K562 (cell line): Measurements from ENCODE around the gene NTM. TPM values are rescaled to one million over a fixed set of nuclear protein-coding genes. Genes with fewer than 3 reads are reported as not detected.

Source experiments
- ATAC-seq: fragments of 200-7000 bp; cut with Tn5 transposase; 3 replicates; pipeline ENCODE4 v1.9.1; 2020; ENCODE audit warnings: moderate library complexity
- BruUV-seq: library from RNA; stranded (reverse); fragments of 400-500 nt; replicated peaks from 2 replicates; lab custom pipeline; 2021; lab: Mats Ljungman, UMichigan
- CTCF ChIA-PET: fragments of 300-600 bp; formaldehyde crosslinking; extraction: SDS; loops from one replicate; lab custom pipeline; 2021; ENCODE audit warnings: low intra/inter-chr PET ratio; lab: Yijun Ruan, JAX
- POLR2A ChIA-PET: fragments of 300-600, 350-650 bp; sonication (Branson Sonifier 250); formaldehyde crosslinking; extraction: SDS; loops from one replicate; lab custom pipeline; 2021; ENCODE audit warnings: antibody characterized with exemption, inconsistent platforms; lab: Yijun Ruan, JAX
- DNase-seq, 4 experiments: peaks; one replicate each; pipeline versions ENCODE4 v3.0.0 to v3.0.0-alpha.2; 2011 to 2018; ENCODE audit warnings: low spot score in 3 of 4, mixed read lengths in 3 of 4; ENCODE audit errors: extremely low read depth in 1 of 4
- FAIRE-seq: peaks from 2 replicates; lab custom pipeline; 2011; peaks lifted over from hg19 to GRCh38; lab: Jason Lieb, UNC
- H2AFZ ChIP-seq: 2 replicates; pipeline ENCODE4 v1.6.0; 2011; ENCODE audit warnings: low read depth, low read length, control low read depth, inconsistent platforms
- H3K27ac ChIP-seq: fragments of 200-600 bp; 3 replicates; pipeline ENCODE4 v1.8.0; 2011; ENCODE audit warnings: low read depth, mild to moderate bottlenecking, control low read depth, inconsistent platforms, low read length, moderate library complexity, mixed read lengths; ENCODE audit errors: extremely low read depth
- H3K27me3 ChIP-seq, 2 experiments: fragments of 300-600 bp in 1 of 2; 2 replicates in 1 of 2; 3 replicates in 1 of 2; pipeline versions ENCODE4 v1.6.0 to v1.8.0; 2011; ENCODE audit warnings: inconsistent platforms in 2 of 2, low read length in 2 of 2, mild to moderate bottlenecking in 1 of 2, mixed read lengths in 1 of 2, moderate library complexity in 1 of 2; ENCODE audit not compliant: control insufficient read depth in 2 of 2, insufficient read depth in 2 of 2
- H3K36me3 ChIP-seq: fragments of 300-600 bp; 3 replicates; pipeline ENCODE4 v1.8.0; 2011; ENCODE audit warnings: mild to moderate bottlenecking, low read length, inconsistent platforms; ENCODE audit not compliant: control insufficient read depth, insufficient read depth
- H3K4me1 ChIP-seq, 2 experiments: fragments of 200-600 bp in 1 of 2; replicated peaks in 1 of 2; 2 replicates in 1 of 2; 3 replicates in 1 of 2; pipeline versions ENCODE4 v1.5.1 to v1.8.0; 2011; ENCODE audit warnings: inconsistent platforms in 2 of 2, low read length in 2 of 2, mild to moderate bottlenecking in 1 of 2, mixed read lengths in 1 of 2, moderate library complexity in 1 of 2; ENCODE audit not compliant: control insufficient read depth in 2 of 2, insufficient read depth in 2 of 2
- H3K4me2 ChIP-seq: 2 replicates; pipeline ENCODE4 v1.6.1; 2011; ENCODE audit warnings: low read length, control low read depth, inconsistent platforms, mixed read lengths; ENCODE audit not compliant: insufficient read depth
- H3K4me3 ChIP-seq: fragments of 200-600 bp; sonication (generic), shearing (Covaris generic); 2 replicates; pipeline ENCODE4 v1.5.1; 2016; ENCODE audit warnings: control low read depth, inconsistent platforms
- H3K79me2 ChIP-seq: fragments of 200-600 bp; 3 replicates; pipeline ENCODE4 v1.8.0; 2011; ENCODE audit warnings: low read length, inconsistent platforms; ENCODE audit not compliant: control insufficient read depth, insufficient read depth
- H3K9ac ChIP-seq, 2 experiments: 2 replicates each; pipeline versions ENCODE4 v1.6.0 to v1.6.1; 2011; ENCODE audit warnings: low read depth in 2 of 2, low read length in 2 of 2, control low read depth in 1 of 2, inconsistent platforms in 1 of 2, mild to moderate bottlenecking in 1 of 2, mixed read lengths in 1 of 2; ENCODE audit not compliant: insufficient read depth in 1 of 2
- H3K9me1 ChIP-seq: one replicate; pipeline ENCODE4 v1.6.0; 2011; ENCODE audit warnings: inconsistent platforms, mild to moderate bottlenecking, low read length, moderate library complexity; ENCODE audit not compliant: control insufficient read depth, insufficient read depth
- H3K9me3 ChIP-seq: replicated peaks from 2 replicates; pipeline ENCODE4 v1.5.1; 2011; ENCODE audit warnings: low read depth, low read length, inconsistent platforms; ENCODE audit not compliant: control insufficient read depth, insufficient read depth
- H4K20me1 ChIP-seq: replicated peaks from 2 replicates; pipeline ENCODE4 v1.6.1; 2011; ENCODE audit warnings: low read length, inconsistent platforms, mixed read lengths; ENCODE audit not compliant: control insufficient read depth, insufficient read depth
- FOXK2 ChIP-seq, 2 experiments: fragments of 450-650 bp; IDR thresholded peaks in 1 of 2; conservative IDR thresholded peaks in 1 of 2; 2 replicates each; pipeline ENCODE4 v1.6.1; 2016; ENCODE audit warnings: low read depth in 2 of 2, mild to moderate bottlenecking in 1 of 2
- GATAD2A ChIP-seq: fragments of 450-650 bp; IDR thresholded peaks from 2 replicates; pipeline ENCODE4 v1.6.1; 2017
- MCM7 ChIP-seq, 2 experiments: fragments of 450-650 bp; IDR thresholded peaks; 2 replicates each; pipeline ENCODE4 v1.6.1; 2016 to 2018
- NEUROD1 ChIP-seq: fragments of 150-350 bp; IDR thresholded peaks from 2 replicates; pipeline ENCODE4 v1.6.1; 2014; ENCODE audit warnings: borderline replicate concordance, low read length, low read depth; ENCODE audit not compliant: partially characterized antibody
- PHB2 ChIP-seq: fragments of 450-650 bp; IDR thresholded peaks from 2 replicates; pipeline ENCODE4 v1.6.1; 2017; ENCODE audit warnings: low read depth
- RB1 ChIP-seq: fragments of 450-650 bp; IDR thresholded peaks from 2 replicates; pipeline ENCODE4 v1.6.1; 2017; ENCODE audit warnings: low read depth, mild to moderate bottlenecking
- SRSF3 ChIP-seq: fragments of 200-400 bp; formaldehyde crosslinking; IDR thresholded peaks from 2 replicates; pipeline ENCODE4 v1.6.1; 2016; ENCODE audit warnings: mild to moderate bottlenecking, low read length, moderate library complexity; ENCODE audit not compliant: insufficient read depth
- STAG1 ChIP-seq: sonication (generic); formaldehyde crosslinking; IDR thresholded peaks from 2 replicates; pipeline ENCODE4 v1.5.0; 2020; ENCODE audit warnings: missing genetic modification reagents, borderline replicate concordance
- STAT5B ChIP-seq: fragments of 250-450 bp; sonication (Bioruptor Pico); IDR thresholded peaks from 2 replicates; pipeline ENCODE4 v1.8.0; 2021; ENCODE audit warnings: mild to moderate bottlenecking, inconsistent platforms
- ZBTB17 ChIP-seq: fragments of 450-650 bp; formaldehyde crosslinking; IDR thresholded peaks from 2 replicates; pipeline ENCODE4 v1.4.0; 2020; ENCODE audit warnings: mild to moderate bottlenecking
- ZFPM2 ChIP-seq: fragments of 250-450 bp; sonication (Bioruptor Pico); IDR thresholded peaks from 2 replicates; pipeline ENCODE4 v1.5.1; 2022; ENCODE audit warnings: mild to moderate bottlenecking
- ZNF586 ChIP-seq: fragments of 450-650 bp; formaldehyde crosslinking; conservative IDR thresholded peaks from 2 replicates; pipeline ENCODE4 v1.4.0; 2020; ENCODE audit warnings: mild to moderate bottlenecking, moderate library complexity
- WGBS: fragments of 100-300 bp; shearing (Covaris generic); methylation state at CpG from one replicate; pipeline ENCODE4 v1.1.6; 2016; ENCODE audit warnings: low coverage, mixed read lengths; ENCODE audit not compliant: insufficient coverage; ENCODE audit errors: missing lambda C conversion rate; 5-methylcytosine and 5-hydroxymethylcytosine counted together
- in situ Hi-C: fragments of 300-500 bp; cut with MboI; formaldehyde crosslinking; loops from 4 replicates; pipeline ENCODE4 v1.15.0; 2018; ENCODE audit warnings: inconsistent platforms, mixed read lengths
- intact Hi-C: fragments of 100-400 bp; cut with micrococcal nuclease; formaldehyde crosslinking; loops from 2 replicates; pipeline ENCODE4 v1.14.2; 2022
- polyA plus RNA-seq, 8 experiments: library from polyadenylated mRNA; depleted of rRNA in 4 of 8; stranded (reverse) in 5 of 8; unstranded in 3 of 8; fragments of >200 nt; fragmentation: Nextera tagmentation in 2 of 8; fragmentation: Illumina TruSeq in 1 of 8; extraction: Ambion mirVana in 2 of 8; extraction: Trizol in 1 of 8; gene quantifications; 2 replicates each; pipeline versions ENCODE4 v1.2.1 to v1.2.3, GENCODE V29; 2011 to 2014; ENCODE audit warnings: inconsistent platforms in 1 of 8, missing spikeins in 1 of 8
- total RNA-seq, 7 experiments: library from RNA; depleted of rRNA in 6 of 7; stranded (reverse); fragments of >200 nt in 6 of 7; fragmentation: Illumina TruSeq in 2 of 7; extraction: Trizol in 2 of 7; gene quantifications; 2 replicates each; pipeline versions ENCODE4 v1.2.1 to v1.2.3, GENCODE V29; 2011 to 2021; ENCODE audit warnings: low replicate concordance in 1 of 7
- TF ChIP-seq, protein P1 (sequence below): fragments of 250-450 bp; sonication (Bioruptor Pico); IDR thresholded peaks from 2 replicates; pipeline ENCODE4 v1.5.0; 2022; ENCODE audit warnings: mild to moderate bottlenecking

The NTM gene
- total and polyA plus RNA-seq, 9 of the 15 experiments (the other 6 are each of a cell fraction or from before 2014, with no cell fraction given): not detected

DNA sequence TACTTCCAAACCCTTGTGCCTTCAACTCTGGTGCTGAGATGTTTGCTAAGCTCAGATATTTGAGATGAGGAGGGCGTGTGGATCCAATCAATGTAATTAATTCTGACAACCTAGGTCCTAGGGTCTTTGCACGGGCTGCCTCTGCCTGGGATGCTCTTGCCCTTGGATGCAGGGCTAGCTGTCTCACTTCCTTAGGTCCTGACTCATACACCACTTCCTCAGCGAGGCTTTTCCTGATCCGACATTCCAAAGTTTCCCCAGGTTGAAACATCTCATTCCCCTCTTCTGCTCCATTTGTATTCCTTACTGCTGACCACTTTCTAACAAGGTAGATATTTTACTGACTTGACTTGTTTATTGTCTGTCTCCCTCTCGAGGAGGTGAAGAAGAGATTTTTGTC is 43.0 kb upstream of the NTM start (continued):
- TF ChIP-seq, protein P1, sequence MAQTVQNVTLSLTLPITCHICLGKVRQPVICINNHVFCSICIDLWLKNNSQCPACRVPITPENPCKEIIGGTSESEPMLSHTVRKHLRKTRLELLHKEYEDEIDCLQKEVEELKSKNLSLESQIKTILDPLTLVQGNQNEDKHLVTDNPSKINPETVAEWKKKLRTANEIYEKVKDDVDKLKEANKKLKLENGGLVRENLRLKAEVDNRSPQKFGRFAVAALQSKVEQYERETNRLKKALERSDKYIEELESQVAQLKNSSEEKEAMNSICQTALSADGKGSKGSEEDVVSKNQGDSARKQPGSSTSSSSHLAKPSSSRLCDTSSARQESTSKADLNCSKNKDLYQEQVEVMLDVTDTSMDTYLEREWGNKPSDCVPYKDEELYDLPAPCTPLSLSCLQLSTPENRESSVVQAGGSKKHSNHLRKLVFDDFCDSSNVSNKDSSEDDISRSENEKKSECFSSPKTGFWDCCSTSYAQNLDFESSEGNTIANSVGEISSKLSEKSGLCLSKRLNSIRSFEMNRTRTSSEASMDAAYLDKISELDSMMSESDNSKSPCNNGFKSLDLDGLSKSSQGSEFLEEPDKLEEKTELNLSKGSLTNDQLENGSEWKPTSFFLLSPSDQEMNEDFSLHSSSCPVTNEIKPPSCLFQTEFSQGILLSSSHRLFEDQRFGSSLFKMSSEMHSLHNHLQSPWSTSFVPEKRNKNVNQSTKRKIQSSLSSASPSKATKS (CRISPR knock-in tag): no peak
- no peak for TF ChIP-seq GATAD2A
- no peak for TF ChIP-seq ZBTB17
- TF ChIP-seq ZFPM2 (CRISPR knock-in tag): no peak
- no peak for TF ChIP-seq STAT5B (CRISPR knock-in tag)
- no peak for TF ChIP-seq RB1

GRCh38 chr11:131328843-131329242 is 41.6 kb upstream of the NTM start:
- TF ChIP-seq ZNF586 (CRISPR knock-in tag): no peak
- TF ChIP-seq MCM7 (IDR thresholded peaks at IDR 0.05): no peak
- TF ChIP-seq PHB2: no peak
- no peak for TF ChIP-seq STAG1
- TF ChIP-seq FOXK2 (conservative IDR thresholded peaks at IDR 0.05 in 1 of 2, IDR thresholded peaks at IDR 0.05 in 1 of 2; ENCODE audit: low read depth in 2 of 2): no peak
- TF ChIP-seq NEUROD1: no peak
- TF ChIP-seq SRSF3: no peak
- WGBS: 3% methylated on average over 3 of the region's 3 CpGs
- DNase-seq: no peak
- Histone ChIP-seq H3K4me1 (no peaks in the 10 kb centered on the region), H3K27ac (no peak overlapping the region), H3K9me1 (no peaks in the 10 kb centered on the region), H3K9me3 (no peaks in the 10 kb centered on the region), H3K9ac (no peak overlapping the region), H3K79me2 (no peaks in the 10 kb centered on the region), H2AFZ (no peak overlapping the region), H3K4me3 (no peak overlapping the region), H3K36me3 (no peaks in the 10 kb centered on the region), H4K20me1 (no peaks in the 10 kb centered on the region), H3K4me2 (no peak overlapping the region), H3K27me3 (no peaks in the 10 kb centered on the region)
- no peak for FAIRE-seq
- in situ Hi-C loops: no loop called here
- no TSS peak for BruUV-seq
- ChIA-PET POLR2A (no interaction called here), CTCF (no interaction called here)
- intact Hi-C loops: no loop called here
- no peak for ATAC-seq
